GM19468 (cell line): ENCODE data around the gene PARP1.
"Not testable (repeated sequence)": the region's sequence is repeated elsewhere in the genome, so short reads cannot be mapped to it uniquely, and the experiment has no call there.

Experiments used
- ATAC-seq: cut with Tn5 transposase; IDR thresholded peaks from one replicate; pipeline ENCODE4 v1.9.1; 2021; ENCODE audit warnings: mild to moderate bottlenecking, moderate library complexity, moderate number of reproducible peaks; ENCODE audit not compliant: unreplicated experiment; ENCODE audit errors: extremely low read depth

The PARP1 gene

GRCh38 chr1:226357416-226357815 lies 50.5 kb downstream of the PARP1 start:
- ATAC-seq, result no peak

DNA sequence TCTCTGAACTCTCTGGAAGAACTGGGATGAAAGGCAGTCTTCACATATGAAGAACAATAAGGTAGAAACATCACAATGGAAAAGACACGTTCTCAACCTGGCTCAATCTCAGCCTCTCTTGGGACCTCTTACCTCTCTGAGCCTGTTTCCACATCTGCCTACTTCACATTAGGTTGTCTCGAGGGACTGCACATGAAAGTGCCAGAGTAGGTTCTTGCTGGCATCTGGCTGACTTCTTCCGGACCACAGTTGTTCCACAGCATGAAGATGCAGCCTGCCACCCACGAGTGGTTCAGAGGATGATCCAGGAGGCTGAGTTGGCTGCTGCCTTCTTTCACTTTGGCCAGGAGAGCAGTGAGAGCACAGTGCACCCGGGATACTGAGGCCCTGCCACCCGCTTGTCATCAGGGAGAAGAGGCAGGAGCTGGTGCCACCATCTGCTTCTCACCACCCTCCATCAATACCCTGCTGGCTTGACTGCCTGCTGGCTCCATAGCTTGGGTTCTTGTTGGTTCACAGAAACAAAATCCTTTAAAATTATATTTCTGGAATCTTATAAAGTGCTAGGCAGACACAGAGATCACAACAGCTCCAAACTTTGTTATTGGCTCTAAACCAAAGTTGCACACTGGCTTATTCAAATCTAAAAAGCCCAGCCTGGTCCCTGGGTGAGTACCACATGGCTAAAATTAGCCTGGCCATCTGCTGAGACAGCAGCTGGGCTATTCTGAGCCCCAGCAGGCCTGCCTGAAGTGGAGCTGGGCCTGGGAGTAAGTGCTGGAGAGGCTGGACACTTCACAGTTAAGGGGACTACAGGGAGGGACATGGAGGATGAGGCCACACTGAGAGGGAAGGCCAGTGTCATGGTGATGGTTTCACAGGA lies 52.0 kb downstream of the PARP1 start:
- ATAC-seq, result no peak

GRCh38 chr1:226355016-226355415 lies 52.9 kb downstream of the PARP1 start:
- no peak for ATAC-seq

DNA sequence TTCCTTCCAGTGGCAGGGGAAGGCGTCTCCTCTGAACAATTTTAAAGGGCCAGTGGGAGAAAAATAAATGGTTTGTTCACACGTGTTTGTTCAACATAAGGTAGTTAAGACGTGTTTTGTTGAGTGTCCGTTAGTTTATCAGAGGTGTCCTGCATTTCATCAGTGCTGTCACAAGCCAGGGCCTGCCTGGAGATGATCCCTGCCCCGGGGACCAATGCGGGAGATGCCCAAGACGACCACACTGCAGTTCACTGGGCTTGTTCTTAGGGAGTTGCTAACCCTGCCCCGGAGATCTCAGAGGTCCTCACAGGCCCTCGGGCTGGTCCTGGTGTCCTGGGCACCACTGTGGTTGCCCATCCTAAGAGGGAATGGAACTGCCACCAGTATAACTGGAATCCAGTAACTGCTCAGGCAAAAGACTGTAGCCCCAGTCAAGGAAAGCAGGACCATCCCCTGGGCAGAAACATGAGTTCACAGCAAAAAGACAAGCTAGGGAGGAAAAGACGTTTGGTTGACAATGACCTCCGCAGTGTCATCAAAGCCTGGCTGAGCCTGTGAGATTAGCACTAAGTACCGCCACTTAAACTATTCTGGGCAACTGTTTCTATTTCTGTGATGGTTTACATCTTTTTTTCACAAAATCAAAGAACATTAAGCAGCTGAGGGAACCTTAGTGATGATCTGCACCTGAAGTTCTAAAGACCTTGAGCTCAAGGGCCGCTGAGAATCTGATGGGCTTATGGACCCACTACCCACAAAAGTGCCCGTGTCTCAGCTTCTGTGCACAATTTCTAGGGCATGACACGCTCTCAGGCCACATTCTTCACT lies 54.0 kb downstream of the PARP1 start:
- ATAC-seq, result no peak

DNA sequence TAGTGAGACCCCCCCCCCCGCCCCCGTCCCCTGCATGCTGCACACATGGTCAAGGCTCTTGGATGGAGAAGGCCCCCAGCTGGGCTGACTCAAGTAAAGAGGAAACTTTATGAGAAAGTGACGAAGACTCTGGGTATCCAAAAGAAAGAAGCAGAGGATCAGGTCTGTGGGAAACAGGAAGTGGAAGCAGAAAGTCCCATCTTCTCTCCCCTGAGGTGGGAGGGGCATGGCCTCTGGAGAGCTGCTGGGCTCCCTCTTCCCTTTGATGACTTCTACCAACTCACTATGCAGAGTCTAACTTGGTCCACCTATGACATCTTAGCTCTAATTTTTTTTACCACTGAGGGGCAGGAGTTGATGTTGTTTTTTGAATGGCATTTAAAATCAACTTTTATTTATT lies 56.2 kb downstream of the PARP1 start:
- ATAC-seq, result no peak

DNA sequence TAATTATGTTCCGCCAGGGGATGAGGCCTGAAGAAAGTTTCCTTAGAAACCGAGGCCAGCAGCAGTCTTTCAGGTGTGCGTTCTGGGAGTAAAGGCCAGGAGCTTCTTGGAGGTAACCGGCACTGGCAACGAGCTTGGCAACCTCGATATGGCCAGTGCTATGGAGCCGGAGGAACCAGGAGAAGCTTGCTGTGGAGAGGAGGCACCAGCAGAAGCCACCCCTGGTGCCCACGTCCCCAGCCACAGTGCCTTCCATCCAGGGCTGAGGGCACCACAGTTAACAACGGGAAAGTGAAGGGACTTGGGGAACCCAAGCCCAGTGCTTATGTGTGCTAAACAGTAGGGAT lies 57.4 kb downstream of the PARP1 start:
- no peak for ATAC-seq

DNA sequence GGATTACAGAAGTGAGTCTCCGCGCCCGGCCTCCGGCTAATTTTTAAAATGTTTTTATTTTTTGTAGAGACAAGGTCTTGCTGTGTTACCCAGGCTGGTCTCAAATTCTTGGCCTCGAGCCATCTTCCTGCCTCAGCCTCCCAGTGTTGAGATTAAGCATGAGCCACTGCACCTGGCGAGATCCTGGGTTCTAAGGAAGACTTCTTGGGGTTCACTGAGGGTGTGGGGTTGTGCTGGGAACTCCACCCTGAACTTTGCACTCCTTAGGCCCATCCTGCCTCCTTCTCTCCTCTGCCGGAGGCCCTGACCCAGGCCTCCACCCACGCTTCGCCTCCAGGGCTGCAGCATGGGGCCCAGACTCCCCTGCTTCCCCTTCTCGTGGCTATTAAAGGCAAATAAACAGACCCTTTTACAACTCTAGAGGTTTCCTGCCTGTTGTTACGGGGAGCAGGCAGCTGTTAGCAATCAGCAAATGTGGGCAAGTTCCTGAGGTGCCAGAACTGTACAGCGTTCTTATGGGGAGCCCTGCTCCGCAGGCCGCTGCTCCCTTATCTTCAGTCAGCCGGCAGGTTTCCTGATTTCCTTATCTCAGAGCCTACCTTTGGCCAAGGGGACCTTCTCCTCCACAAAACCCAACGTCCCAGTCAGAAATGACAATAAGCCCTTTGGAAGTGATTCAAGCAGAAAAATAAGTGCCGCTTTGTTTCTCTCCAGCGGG lies 57.9 kb downstream of the PARP1 start:
- ATAC-seq, result no peak

GRCh38 chr1:226349081-226349480 lies 58.8 kb downstream of the PARP1 start:
- ATAC-seq, result no peak

- no peak for ATAC-seq
These were observed 63.2 kb downstream of the PARP1 start for GRCh38 chr1:226344441-226345259.

DNA sequence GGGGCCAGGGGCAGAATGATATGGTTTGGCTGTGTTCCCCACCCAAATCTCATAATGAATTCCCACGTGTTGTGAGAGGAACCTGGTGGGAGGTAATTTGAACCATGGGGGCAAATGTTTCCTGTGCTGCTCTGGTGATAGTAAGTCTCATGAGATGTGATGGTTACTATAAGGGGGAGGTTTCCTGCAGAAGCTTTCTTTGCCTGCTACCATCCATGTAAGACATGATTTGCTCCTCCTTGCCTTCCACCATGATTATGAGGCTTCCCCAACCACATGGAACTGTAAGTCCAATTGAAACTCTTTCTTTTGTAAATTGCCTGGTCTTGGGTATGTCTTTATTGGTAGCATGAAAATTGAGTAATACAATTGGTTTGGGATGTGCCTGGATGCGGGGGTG lies 65.2 kb downstream of the PARP1 start:
- no peak for ATAC-seq

- ATAC-seq, result not testable (repeated sequence)
These were observed 67.8 kb downstream of the PARP1 start for GRCh38 chr1:226340111-226340510.

- ATAC-seq, result no peak
These were observed 70.5 kb downstream of the PARP1 start for GRCh38 chr1:226337276-226337875.

DNA sequence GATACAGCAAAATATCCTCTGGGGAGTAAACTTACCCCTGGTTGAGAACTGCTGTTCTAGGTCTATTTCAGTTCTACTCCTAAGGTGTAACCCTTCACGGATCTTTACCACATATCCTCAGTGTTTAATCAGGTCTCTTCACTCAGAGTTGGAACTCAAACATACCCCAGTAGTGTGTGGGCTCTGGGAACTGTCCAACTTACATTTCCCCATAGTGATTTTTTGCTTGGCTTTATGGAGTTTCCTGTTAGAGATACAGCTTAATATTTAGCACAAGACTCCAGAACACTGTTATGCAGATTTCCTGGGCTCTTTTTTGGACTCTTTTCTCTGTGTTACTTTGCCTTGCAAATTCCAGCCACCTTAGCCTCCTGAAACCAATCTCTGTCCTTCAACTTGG lies 72.2 kb downstream of the PARP1 start:
- ATAC-seq, result no peak

DNA sequence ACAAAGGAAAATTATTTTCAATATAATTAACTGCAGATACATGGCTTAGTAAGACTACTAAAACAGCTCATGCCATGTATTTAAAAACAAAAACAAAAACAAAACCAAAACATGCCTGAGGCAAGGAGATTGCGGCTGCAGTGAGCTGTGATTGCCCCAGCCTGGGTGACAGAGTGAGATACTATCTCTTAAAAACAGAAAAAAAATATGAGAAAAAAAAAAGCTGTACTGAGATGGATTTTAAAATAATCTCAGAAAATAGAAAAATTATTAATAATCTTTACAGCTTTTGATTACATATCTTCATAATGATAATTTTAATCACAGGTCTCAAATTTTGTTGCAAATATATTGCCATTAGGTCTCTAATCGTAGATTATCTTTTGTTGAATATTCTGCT lies 74.9 kb downstream of the PARP1 start:
- ATAC-seq, result no peak

GRCh38 chr1:226329237-226329636 lies 78.7 kb downstream of the PARP1 start:
- ATAC-seq, result no peak

- no peak for ATAC-seq
These were observed 80.1 kb downstream of the PARP1 start for GRCh38 chr1:226327761-226328162.

DNA sequence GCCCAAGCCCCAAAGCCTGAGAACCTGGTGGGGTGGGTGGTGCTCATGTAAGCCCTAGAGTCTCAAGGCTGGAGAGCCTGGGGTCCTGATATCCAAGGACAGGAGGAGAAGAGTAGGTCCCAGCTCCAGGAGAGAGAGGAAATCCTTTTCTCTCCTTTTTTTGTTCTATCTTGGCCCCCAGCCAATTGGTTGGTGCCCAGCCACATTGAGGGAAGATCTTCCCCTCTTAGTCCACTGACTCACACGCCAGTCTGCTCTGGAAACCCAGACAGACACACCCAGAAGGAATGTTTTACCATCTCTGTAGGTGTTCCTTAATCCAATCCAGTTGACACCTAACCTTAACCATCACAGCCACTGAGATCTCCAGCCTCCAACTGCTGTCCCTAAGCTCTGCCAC lies 82.7 kb downstream of the PARP1 start:
- ATAC-seq, result no peak

GRCh38 chr1:226324479-226324878 lies 83.4 kb downstream of the PARP1 start:
- ATAC-seq, result no peak

DNA sequence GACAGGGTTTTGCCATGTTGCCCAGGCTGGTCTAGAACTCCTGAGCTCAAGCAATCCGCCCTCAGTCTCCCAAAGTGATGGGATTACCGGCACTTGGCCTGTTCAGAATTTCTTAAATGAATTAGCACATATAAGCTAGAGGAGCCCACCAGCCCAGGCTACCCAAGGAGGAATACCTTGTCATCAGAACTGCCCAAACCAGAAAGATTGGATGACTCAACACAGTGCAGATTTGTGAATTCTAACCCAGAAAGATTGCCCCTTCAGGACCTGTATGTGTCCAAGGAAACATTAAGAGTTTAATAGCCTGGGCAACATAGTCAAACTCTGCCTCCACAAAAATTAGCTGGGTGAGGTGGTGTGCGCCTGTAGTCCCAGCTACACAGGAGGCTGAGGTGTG lies 84.9 kb downstream of the PARP1 start:
- no peak for ATAC-seq

- no peak for ATAC-seq
These were observed 87.0 kb downstream of the PARP1 start for GRCh38 chr1:226320930-226321329.
